HG03139 (cell line): ENCODE measurements around the gene NECAP2.
"Not testable (repeated sequence)": the region's sequence is repeated elsewhere in the genome, so short reads cannot be mapped to it uniquely, and the experiment has no call there.

Source experiments
- ATAC-seq: cut with Tn5 transposase; IDR thresholded peaks from one replicate; pipeline ENCODE4 v1.9.1; 2021; ENCODE audit not compliant: unreplicated experiment

The NECAP2 gene

GRCh38 chr1:16456151-16456550 lies 15.6 kb downstream of the NECAP2 start:
- not testable (repeated sequence) for ATAC-seq

DNA sequence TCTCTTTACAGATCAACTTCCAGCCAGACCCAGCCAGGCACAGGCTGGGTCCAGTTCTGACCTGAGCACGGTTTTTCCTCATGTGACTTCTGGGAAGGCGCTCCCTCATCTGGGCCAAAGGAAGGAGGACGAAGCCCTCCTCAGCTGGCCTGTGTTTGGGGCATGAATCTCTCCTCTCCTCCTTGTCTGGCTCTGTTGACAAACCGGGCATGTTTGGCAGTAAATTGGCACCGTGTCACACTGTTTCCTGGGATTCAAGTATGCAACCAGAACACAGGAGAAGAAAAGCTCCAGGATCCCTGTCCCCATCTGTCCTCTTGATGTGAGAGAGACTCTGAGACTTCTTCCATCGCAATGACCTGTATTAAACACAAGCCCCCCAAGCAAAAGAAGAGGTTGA lies 18.3 kb downstream of the NECAP2 start:
- no peak for ATAC-seq

GRCh38 chr1:16459352-16459925 lies 18.9 kb downstream of the NECAP2 start:
- no peak for ATAC-seq

GRCh38 chr1:16461681-16462080 lies 21.2 kb downstream of the NECAP2 start:
- ATAC-seq: no peak

- no peak for ATAC-seq
Measured at GRCh38 chr1:16462773-16463330, 22.3 kb downstream of the NECAP2 start.

GRCh38 chr1:16464917-16465625 lies 24.5 kb downstream of the NECAP2 start:
- no peak for ATAC-seq

GRCh38 chr1:16468558-16468957 lies 28.0 kb downstream of the NECAP2 start:
- no peak for ATAC-seq

DNA sequence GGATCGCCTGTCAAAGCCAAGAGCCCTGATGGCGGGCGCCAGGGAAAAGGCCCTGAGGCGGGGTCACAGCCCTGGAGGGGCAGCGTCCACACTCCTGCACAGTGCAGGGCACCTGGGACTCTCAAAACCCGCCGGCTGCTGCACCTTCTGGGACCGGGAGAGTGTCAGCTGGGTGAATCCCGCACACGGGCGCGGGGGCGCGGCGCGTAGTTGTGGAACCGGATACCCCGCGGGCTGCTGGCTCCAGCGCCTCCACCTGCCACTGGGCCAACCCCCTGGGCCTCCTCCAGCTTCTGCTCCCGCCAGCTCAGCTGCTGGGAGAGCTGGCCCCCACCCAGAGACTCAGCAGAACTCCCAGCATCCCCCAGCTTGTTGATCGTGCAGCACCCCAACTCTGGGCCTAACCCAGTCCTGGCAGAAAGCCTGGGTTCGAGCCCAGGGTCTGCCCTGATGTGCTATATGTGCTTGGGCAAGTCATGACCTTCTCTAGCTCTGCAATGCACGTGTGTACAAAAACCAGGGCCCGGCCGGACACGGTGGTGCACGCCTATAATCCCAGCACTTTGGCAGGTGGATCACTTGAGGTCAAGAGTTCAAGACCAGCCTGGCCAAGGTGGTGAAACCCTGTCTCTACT lies 33.8 kb downstream of the NECAP2 start:
- no peak for ATAC-seq

- not testable (repeated sequence) for ATAC-seq
Measured at GRCh38 chr1:16474891-16475290, 34.4 kb downstream of the NECAP2 start.

DNA sequence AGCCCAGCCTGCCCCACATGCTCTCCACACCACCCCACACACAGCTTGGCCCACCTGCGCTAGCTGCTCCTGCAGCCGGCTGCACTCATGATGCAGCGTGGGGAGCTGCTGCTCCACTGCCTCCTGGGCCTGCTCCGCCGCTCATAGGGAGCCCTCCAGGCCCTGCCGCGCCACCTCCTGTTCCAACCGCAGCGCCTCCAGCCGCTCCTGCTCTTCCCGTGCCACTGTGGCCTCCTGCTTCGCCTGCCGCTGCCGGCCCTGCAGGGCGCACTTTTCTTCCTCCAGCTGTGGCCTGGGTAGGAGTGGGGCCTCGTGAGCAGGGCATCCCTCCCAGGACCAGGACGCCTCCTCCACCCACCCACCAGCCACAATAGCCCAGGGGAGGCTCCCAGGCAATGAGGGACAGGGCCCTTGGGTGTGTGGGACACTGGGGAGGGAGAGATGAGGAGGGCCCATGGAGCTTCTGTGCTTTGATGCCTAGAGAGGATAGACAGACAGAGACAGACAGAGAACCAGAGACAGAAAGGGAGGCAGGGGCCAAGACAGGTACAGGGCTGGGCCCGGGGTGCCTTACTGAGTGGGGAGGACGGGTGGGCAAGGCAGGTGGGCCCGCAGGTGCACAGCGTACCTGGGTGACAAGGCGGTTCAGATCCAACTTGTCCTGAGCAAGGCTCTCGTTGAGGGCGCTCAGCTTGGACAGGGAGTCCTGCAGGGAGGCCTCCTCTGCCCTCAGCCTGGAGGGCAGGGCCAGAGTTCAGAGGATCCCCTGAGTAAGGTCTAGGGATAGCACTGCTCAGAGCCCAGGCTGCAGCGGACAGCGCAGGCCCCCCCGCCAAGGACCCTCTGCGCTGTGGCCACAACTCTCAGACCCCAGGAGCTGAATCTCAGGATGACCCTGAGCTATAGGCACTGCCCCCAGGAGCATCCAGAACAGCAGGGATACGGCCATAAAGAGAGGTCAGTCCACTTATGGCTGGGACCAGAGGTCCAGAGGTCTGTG lies 35.5 kb downstream of the NECAP2 start:
- ATAC-seq: not testable (repeated sequence)

GRCh38 chr1:16478091-16478490 lies 37.6 kb downstream of the NECAP2 start:
- ATAC-seq: no peak

DNA sequence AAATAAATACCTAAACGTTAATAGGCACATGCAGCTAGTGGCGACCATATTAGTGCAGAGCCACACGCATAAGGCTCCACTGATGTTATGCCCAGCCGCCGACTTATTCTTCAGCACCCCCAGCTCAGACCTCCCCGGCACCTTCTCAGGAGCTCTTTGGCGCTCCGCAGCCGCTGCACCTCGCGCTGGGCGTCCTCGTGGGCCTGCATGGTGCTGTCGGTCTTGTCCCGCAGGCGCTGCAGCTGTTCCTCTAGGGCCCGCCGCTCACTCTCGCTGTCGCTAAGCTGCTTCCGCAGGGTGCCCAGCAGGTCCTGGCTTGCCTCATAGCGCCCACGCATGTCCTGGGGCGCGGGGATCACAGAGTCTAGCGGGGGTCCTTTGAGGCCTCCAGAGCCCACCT lies 42.6 kb downstream of the NECAP2 start:
- not testable (repeated sequence) for ATAC-seq

GRCh38 chr1:16483639-16484500 lies 43.3 kb downstream of the NECAP2 start:
- not testable (repeated sequence) for ATAC-seq

GRCh38 chr1:16484501-16484835 lies 43.9 kb downstream of the NECAP2 start:
- ATAC-seq: no peak

DNA sequence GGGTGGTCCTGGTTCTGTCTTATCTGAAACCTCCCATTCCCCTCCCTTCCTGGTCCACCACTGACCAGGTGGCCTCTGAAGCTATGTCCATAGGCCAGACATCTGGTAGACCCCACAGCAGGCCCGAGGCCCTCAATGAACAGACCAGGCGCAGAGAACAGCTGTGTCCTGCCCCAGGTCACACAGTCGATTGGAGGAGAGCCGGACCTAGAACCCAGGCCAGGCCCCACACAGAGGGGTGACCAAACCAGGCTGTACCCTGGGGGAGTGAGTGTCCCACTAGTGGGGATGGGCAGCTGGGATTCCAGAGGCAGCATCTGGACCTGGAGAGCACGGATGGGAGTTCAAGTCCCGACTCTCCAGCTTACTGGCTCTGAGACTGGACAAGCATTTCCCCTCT lies 44.4 kb downstream of the NECAP2 start:
- no peak for ATAC-seq

- not testable (repeated sequence) for ATAC-seq
Measured at GRCh38 chr1:16486316-16486715, 45.8 kb downstream of the NECAP2 start.

DNA sequence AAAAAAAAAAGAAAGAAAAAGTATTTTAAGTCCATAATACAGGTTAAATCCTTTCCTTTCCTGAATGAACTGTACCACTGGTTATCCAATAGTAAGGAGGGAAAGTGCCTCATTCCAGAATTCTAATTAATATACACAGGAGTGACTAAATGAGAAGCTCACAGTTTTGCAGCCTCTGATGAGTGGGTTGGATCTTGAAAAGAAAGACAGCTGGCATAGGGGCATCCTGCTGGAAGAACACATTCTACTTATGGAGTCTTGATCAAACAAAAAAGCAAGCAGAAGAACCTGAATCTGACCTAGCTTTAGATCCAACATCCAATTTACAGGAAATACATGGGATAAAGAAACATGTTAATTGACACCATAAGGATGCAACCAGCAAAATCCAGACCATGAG lies 46.5 kb downstream of the NECAP2 start:
- ATAC-seq: not testable (repeated sequence)

GRCh38 chr1:16489195-16489880 lies 48.8 kb downstream of the NECAP2 start:
- ATAC-seq: not testable (repeated sequence)

- ATAC-seq: no peak
Measured at GRCh38 chr1:16491056-16491675, 50.6 kb downstream of the NECAP2 start.
